RPMI8226 (cell line): ENCODE results near the gene GRIN2A.

Experiments
- DNase-seq: peaks from one replicate; pipeline ENCODE4 v3.0.0-alpha.2; 2015

GRIN2A gene

GRCh38 chr16:10182222-10183053 is at the start of gene GRIN2A:
Gene GRIN2A, minus strand, starts transcription at chr16:10182428. Its CDS starts 2,017 bp downstream, at chr16:10180411.
- no peak for DNase-seq

DNA sequence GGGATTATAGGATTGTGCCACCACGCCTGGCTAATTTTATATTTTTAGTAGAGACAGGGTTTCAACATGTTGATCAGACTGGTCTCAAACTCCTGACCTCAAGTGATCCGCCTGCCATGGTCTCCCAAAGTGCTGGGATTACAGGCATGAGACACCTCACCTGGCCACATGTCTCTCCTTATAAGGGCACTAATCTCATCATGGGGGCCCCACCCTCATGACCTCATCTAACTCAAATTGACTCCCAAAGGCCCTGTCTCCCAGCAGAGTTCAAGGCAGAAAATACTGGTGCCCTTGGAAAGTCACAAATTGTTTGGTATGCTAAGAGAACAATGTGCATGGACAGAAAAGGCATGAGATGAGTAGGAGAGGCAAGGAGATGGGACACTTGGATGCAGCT is 49.3 kb upstream of the GRIN2A start:
- DNase-seq: no peak

GRCh38 chr16:10228779-10229178 is 46.6 kb upstream of the GRIN2A start:
- DNase-seq: no peak

GRCh38 chr16:10226987-10227306 is 44.7 kb upstream of the GRIN2A start:
- no peak for DNase-seq

DNA sequence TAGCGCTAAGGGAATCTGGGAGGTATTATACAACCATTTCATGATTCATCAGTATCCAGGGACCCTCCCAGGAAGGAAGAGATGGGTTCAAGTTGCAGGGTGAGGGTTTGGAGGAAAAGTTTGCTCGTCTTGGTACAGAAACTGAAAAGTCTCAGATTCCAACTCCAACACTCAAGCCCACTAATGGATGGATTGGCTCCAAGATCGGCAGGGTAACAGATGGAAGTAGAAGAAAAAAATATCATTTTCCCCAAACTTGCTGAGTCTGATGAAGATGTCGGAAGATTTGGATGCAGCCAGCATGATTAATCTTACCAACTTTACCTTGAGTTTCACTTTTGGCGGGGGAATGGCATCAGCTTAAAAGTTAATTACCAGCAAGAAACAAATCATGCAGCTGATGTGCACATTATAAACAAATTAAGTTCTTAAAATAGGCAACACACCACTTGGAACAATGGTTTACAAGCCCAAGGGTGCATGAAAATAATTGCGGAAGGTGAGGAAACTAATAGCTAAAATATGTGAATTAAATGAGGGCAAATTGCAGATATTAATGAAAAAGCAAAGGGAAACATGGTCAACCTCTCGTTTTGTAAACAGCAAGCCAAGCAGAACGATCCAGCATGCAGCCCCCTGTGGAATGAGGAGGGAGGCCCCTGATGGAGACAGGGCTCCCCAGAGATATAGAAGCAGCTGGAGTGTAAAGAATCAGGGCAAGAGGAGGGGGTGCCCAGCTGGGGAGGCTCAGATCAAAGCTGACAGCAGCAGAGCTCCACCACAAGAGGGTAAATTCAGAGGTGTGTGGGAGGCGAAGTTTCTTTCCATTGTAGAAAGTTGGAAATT is 44.1 kb upstream of the GRIN2A start:
- no peak for DNase-seq

GRCh38 chr16:10225653-10226052 is 43.4 kb upstream of the GRIN2A start:
- no peak for DNase-seq

DNA sequence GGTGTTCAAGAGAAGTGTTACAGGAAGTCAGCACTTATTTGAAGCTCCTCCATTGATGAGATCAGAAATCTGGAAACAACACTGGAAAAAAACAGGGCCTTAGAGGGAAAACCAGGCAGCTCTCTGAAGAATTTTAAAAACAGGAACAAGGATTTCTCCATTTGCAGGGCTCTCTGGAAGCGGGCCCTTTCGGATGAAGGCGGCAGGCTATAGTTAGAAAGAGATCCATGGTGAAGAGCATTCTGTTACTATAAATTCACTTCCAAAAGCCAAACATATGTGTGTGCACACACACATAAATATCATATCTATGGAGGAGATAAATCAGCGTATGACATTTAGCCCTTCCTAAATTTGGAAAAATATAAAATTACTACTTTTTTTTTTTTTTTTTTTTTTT is 42.6 kb upstream of the GRIN2A start:
- no peak for DNase-seq

DNA sequence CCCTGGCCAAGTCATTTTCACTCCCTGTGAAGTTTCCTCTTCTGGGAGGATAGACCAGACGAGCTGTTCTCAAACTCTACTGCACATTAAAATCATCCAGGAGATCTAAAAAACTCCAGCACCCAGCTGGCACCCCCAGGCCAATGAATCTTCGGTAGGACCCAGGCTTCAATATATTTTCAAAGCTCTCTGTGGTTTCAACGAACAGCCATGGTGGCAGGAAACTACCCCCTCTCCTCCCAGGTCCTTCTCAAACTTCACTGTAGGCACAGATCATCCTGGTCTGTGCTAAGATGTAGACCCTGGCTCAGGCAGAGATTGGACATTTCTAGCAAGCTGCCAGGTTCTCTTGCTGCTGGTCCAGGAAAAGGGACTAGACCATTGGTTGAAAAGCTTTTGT is 38.7 kb upstream of the GRIN2A start:
- no peak for DNase-seq

- no peak for DNase-seq
Observed at GRCh38 chr16:10219742-10220141, 37.5 kb upstream of the GRIN2A start.

DNA sequence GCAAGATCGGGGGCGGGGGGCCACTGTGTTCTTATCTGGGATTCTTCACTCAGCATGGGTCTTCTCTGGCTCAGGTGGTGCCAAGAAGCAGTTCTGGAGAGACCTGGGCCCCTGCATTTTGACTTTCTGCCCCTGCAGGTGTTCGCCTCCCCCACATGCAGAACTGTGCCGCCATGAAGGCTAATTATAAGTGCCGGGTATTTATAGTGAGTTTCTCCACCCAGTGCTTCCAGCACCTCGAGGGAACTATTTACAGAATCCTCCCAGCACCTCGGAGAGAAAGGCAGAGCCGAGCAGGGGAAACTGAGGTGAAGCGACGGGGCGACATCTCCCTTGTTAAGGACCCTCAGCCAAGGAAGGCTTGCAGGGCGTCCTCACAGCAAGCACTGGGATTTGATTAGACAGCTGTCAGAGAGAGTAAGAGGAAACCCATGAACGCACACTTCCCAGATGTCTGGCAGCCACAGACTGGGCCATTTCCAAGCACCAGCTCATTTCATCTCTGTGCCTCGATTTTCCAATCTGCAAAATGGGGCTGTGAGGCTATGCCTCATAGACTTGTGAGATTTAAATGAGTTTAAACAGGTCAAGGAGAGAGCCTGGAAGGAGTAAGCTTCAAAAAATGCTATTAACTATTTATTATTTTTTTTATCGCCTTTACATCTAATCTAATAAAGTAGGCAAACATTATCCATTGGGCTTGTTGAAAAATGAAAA is 36.4 kb upstream of the GRIN2A start:
- DNase-seq: no peak

- no peak for DNase-seq
Observed at GRCh38 chr16:10213748-10214147, 31.5 kb upstream of the GRIN2A start.

DNA sequence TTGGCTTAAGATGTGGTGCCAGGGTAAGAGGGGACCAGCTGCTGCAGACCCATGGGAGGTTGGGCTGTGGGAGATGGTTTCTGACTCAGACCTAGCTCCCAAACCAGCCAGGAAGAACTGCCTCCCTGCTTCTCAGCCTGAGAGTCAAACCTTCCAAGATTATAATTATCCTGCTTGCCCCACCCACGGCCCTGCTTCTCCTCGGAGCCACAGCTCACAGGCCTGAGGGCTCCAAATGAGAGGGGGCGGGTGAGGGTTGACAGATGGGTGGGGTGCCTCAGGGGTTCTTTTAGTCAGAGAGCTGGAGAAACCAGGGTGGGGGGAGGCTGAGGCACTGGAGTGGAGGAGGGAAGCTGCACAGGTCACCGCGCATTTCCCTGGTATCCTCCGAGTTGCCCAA is 28.7 kb upstream of the GRIN2A start:
- no peak for DNase-seq

GRCh38 chr16:10206865-10207264 is 24.6 kb upstream of the GRIN2A start:
- DNase-seq: no peak

DNA sequence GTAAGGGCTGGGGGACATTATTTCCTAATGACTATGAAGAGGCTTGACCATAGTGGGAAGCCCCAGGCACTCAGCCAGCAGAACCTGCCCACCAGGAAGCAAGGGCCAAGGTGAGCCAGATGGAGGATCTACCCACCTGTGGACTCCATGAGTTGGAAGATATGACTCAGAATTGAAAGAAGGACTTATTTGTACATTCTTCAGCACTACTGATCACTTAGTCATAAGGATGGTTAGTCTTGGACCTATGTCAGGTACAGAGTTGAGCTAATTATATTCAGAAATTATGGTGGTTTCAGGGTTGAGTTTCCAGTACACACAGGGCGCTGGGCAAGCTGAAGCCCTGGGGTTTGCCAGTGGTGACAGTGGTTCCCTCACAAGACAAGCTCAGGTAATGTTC is 24.0 kb upstream of the GRIN2A start:
- no peak for DNase-seq

- DNase-seq: no peak
Observed at GRCh38 chr16:10205688-10206087, 23.5 kb upstream of the GRIN2A start.

GRCh38 chr16:10202649-10203048 is 20.4 kb upstream of the GRIN2A start:
- no peak for DNase-seq

DNA sequence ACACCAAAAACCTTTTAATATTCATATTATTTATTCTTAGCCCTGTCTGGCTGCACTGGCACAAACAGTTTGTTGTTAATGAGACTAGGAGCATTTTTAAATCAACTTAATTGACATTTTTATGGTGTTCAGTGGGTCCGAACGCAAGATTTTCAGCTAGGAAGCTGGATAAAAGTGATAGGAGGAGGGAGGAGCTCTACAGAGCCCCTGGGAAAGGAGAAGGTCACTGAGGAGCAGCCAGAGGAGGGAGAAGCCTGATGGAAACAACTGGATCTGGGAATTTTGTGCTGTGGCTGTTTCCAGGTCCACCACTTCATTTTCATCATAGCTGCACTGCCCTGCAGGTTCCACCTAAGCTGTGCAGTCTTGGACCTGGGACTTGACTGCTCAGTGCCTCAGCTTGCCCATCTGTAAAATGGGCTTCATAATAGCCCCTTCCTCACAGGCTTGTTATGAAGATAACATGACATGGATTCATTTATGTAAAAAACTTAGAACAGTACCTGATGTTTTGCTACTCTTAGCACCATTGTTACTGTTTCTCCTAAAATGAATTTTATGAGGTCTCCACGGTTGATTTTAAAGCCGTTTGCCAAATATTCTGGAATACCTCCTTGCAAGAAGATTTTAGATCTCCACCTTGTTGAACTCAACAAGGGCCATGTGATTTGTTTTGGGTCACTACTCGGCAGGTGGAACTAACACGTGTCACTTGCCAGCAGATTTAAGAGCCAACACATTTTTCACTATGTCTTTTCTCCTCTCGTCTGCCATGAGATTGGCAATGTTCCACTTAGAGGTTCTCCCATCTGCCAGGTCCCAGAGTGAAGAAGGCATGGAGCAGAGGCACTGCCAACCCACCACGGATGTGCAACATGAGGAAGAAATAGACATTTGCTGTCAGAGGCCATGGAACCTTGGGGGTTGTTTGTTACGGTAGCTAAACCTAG is 18.7 kb upstream of the GRIN2A start:
- no peak for DNase-seq

DNA sequence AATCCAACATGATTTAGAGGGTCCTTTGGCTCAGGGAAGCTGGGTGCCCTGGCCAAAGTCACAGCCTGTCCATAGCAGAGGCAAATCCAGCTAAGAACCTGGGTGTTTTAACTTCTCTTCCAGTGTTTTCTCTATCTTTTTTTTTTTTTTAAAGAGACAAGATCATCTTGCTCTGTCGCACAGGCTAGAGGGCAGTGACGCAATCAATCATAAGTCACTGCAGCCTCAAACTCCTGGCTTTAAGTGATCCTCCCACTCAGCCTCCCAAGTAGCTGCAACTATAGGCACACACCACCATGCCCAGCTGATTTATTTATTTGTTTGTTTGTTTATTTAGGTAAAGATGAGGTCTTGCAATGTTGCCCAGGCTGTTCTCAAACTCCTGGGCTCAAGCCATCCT is 14.8 kb upstream of the GRIN2A start:
- no peak for DNase-seq

GRCh38 chr16:10191096-10191495 is 8.9 kb upstream of the GRIN2A start:
- DNase-seq: no peak

GRCh38 chr16:10189861-10190390 is 7.7 kb upstream of the GRIN2A start:
- no peak for DNase-seq

GRCh38 chr16:10188236-10188635 is 6.0 kb upstream of the GRIN2A start:
- DNase-seq: no peak
